ENCODE results near the gene GAD1. TPM values are rescaled to one million over a fixed set of nuclear protein-coding genes. Genes with fewer than 3 reads are reported as not detected.

The GAD1 gene
- total RNA-seq, 1 donor from 2014 or later: not detected

DNA sequence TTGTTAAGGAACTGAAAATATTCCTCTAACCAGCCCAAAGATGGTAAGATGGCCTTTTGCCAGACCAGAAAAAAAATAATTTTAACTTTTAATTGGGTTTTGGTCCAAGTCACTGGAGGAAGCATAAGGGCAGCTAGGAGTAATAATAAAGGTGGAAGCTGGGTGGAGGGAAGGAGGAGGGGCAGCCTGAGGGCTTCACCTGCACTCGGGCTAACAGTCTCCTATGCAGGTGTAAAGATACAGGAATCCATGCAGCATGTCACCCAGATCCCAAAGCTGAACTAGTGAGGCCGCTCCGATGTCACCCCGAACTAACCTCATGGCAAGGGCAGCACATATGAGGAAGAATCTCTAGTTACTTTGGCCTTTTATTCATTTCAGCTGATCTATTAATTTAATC lies 75.2 kb downstream of the GAD1 start:
- H3K27ac Mint-ChIP-seq (ENCODE audit: unreplicated experiment): no peak overlapping the region
- DNase-seq (ENCODE audit: low spot score): no peak
- no peaks in the 10 kb centered on the region for H3K36me3 Mint-ChIP-seq (ENCODE audit: low read depth)
- H3K4me1 Mint-ChIP-seq (ENCODE audit: low read depth): peaks cover 4% of the 10 kb centered on the region
- H3K4me3 Mint-ChIP-seq (ENCODE audit: unreplicated experiment): no peak overlapping the region
- H3K9me3 Mint-ChIP-seq (ENCODE audit: low read depth): no peaks in the 10 kb centered on the region
- peaks cover 10% of the 10 kb centered on the region for H3K27me3 Mint-ChIP-seq (ENCODE audit: low read depth)
- TF ChIP-seq CTCF (IDR thresholded peaks at IDR 0.05): no peak

- Mint-ChIP-seq H3K27me3 (ENCODE audit: low read depth) (peaks cover 10% of the 10 kb centered on the region), H3K36me3 (ENCODE audit: low read depth) (no peaks in the 10 kb centered on the region)
Observed at GRCh38 chr2:170892391-170892951, 75.8 kb downstream of the GAD1 start.

GRCh38 chr2:170895023-170895757 lies 78.5 kb downstream of the GAD1 start:
- H3K9me3 Mint-ChIP-seq (ENCODE audit: low read depth): peaks cover 2% of the 10 kb centered on the region
- peaks cover 9% of the 10 kb centered on the region for H3K27me3 Mint-ChIP-seq (ENCODE audit: low read depth)
- no peak for DNase-seq (ENCODE audit: low spot score)
- no peak for TF ChIP-seq CTCF (IDR thresholded peaks at IDR 0.05)
- no peak overlapping the region for H3K4me3 Mint-ChIP-seq (ENCODE audit: unreplicated experiment)
- H3K27ac Mint-ChIP-seq (ENCODE audit: unreplicated experiment): no peak overlapping the region
- H3K36me3 Mint-ChIP-seq (ENCODE audit: low read depth): no peaks in the 10 kb centered on the region
- H3K4me1 Mint-ChIP-seq (ENCODE audit: low read depth): peaks cover 4% of the 10 kb centered on the region

More at GRCh38 chr2:170892391-170892951, 75.8 kb downstream of the GAD1 start:
- Mint-ChIP-seq H3K9me3 (ENCODE audit: low read depth) (no peaks in the 10 kb centered on the region), H3K4me1 (ENCODE audit: low read depth) (peaks cover 4% of the 10 kb centered on the region), H3K4me3 (ENCODE audit: unreplicated experiment) (no peak overlapping the region), H3K27ac (ENCODE audit: unreplicated experiment) (no peak overlapping the region)
- no peak for TF ChIP-seq CTCF (IDR thresholded peaks at IDR 0.05)
- no peak for DNase-seq (ENCODE audit: low spot score)

GRCh38 chr2:170896622-170897021 lies 79.9 kb downstream of the GAD1 start:
- Mint-ChIP-seq H3K27ac (ENCODE audit: unreplicated experiment) (no peak overlapping the region), H3K36me3 (ENCODE audit: low read depth) (no peaks in the 10 kb centered on the region), H3K9me3 (ENCODE audit: low read depth) (peaks cover 2% of the 10 kb centered on the region), H3K4me3 (ENCODE audit: unreplicated experiment) (no peak overlapping the region), H3K4me1 (ENCODE audit: low read depth) (peaks cover 4% of the 10 kb centered on the region), H3K27me3 (ENCODE audit: low read depth) (peaks cover 4% of the 10 kb centered on the region)
- DNase-seq (ENCODE audit: low spot score): no peak
- TF ChIP-seq CTCF (IDR thresholded peaks at IDR 0.05): no peak

DNA sequence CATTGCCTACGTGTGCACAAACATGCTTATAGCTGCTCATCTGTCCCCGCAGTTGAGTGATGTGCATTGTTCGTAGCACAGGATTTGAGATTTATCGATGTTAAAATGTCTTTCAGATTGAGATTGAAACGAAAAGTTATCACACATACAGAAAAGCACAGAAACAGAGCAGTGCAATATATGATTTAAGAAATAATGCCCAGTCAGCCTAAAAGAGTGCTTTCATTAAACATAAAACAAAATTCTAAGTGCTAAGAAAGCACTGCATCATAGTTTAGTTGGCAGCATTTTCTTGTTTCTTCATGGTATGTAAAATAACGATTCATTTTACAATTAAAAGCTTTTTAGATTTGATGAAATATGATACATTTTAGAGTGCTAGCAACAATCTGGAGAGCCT lies 80.4 kb downstream of the GAD1 start:
- Mint-ChIP-seq H3K4me3 (ENCODE audit: unreplicated experiment) (no peak overlapping the region), H3K36me3 (ENCODE audit: low read depth) (no peaks in the 10 kb centered on the region), H3K27ac (ENCODE audit: unreplicated experiment) (no peak overlapping the region), H3K9me3 (ENCODE audit: low read depth) (peaks cover 2% of the 10 kb centered on the region), H3K27me3 (ENCODE audit: low read depth) (peaks cover 4% of the 10 kb centered on the region), H3K4me1 (ENCODE audit: low read depth) (peaks cover 4% of the 10 kb centered on the region)
- no peak for DNase-seq (ENCODE audit: low spot score)
- no peak for TF ChIP-seq CTCF (IDR thresholded peaks at IDR 0.05)

All from chondrocyte (in vitro differentiated cells).